Posterior vena cava (tissue), 2 donors: ENCODE results near the gene PSMB7. TPM values are rescaled to one million over a fixed set of nuclear protein-coding genes. Genes with fewer than 3 reads are reported as not detected.

Experiments used
- DNase-seq: peaks from one replicate; pipeline ENCODE4 v3.0.0-alpha.2; 2020; ENCODE audit warnings: low spot score
- intact Hi-C, 2 donors: fragments of 100-400 bp; cut with DNase I; formaldehyde crosslinking; loops; one replicate each; pipeline versions ENCODE4 v1.14.1 to v1.14.2; 2022 to 2023
- total RNA-seq, 2 donors: library from RNA; stranded (reverse); fragmentation: NEBNext Ultra II Directional; extraction: Animal tissue kit (Norgen Biotek cat#: 25700); gene quantifications; one replicate each; pipeline ENCODE4 v1.2.1, GENCODE V29; 2021
- donor health status: DM: yes; HTN: yes; CAD: no.
- donor health status: DM: yes; HTN: yes; CAD: no.

The PSMB7 gene
- total RNA-seq, 2 donors from 2014 or later, result 79.1 to 89.1 TPM

DNA sequence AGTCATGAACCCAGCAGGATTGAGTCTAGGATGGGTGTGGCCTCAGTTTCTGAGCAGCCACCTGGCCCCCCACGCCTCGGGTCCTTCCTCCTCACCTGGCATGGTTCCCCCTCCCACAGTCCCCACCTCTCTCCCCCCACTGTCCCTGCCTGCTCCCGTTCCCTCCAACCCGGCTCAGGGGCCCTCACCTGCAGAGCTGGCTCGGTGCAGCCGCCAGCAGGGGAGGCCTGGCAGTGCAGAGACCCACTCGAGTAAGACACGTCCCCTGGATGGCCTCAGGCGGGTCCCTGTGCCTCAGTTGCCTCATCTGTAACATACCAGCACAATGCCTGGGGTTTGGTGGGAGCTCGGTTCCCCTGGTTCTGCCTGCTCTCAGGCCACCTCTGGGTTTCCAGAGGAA, 91.3 kb downstream of the PSMB7 start:
- DNase-seq, result no peak
- intact Hi-C loops, result loop anchor here (5.0 kb wide), 1 partner anchor 197 kb away; no protein-coding TSS in a partner anchor

DNA sequence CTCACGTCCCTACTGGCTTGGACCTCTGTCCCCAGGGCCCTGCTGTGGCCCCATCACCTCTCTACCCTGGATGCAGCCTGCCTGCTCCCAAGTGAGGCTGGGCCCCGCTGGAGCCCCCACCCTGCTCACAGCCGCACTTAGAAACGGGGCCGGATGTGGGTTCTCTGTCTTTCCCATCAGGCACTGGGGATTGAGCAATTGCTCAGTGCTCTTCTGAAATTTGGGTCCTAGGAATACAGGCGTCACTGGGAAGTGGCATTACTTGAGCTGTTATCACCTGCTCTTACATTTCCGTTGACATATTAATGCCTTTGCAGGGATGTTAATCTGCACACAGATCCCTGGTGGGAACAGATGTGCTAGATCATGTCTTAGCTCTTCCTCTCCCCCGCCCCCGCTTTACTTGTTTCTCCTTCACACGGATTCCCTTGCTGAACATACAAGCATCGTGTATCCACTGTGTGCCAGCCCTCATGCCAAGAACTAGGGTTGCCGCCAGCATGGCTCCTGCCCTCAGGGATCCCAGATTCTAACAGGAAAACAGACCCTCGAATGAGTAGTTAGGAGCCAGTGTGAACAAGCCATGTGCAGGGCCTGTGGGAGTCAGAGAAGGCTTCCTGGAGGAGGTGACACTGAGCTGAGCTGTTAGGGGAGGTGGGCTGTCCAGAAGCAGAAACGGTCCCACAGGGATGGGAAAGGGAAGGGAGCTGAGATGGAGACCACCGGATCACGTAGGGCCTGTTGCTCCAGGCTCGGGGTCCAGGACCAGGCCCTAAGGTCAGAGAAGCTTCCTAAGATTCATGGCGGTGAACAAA, 92.4 kb downstream of the PSMB7 start:
- intact Hi-C loops, result loop anchor here (5.0 kb wide), 1 partner anchor 196 kb away; no protein-coding TSS in a partner anchor
- no peak for DNase-seq

DNA sequence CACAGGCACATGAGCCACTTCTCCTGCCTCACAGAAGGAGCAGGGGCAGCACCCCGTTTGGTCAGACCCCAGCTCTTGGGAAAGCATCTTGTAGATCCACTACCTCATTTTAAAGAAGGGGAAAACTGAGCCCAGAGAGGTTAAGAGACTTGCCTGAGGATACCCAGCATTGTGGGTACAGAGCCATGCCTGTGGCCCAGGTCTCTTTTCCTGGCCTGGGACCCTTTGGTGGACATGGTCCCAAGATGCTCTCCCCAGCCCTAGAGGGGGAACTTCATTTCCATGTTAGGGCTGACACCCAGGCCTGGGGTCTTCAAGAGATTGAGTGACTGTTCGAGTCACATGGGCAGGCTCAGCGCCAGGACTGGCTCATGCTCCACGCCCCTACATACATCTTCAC, 93.3 kb downstream of the PSMB7 start:
- intact Hi-C loops, result loop anchor here (5.0 kb wide), 1 partner anchor 195 kb away; no protein-coding TSS in a partner anchor
- no peak for DNase-seq

DNA sequence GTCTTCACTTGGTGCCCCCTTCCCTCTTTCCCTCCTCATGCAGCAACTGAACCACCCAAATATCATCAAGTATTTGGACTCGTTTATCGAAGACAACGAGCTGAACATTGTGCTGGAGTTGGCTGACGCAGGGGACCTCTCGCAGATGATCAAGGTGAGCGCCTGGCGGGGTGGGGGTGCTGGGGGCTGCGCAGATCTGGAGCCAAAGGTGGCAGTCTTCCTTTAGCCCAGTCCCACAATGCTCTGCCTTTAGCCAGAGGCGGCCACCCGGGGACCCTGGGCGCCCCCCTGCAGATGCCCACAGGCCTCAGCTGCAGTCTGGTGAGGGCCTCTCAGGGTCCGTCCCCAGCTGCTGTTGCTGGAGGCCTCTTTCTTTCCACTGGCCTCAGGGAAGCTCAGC, 93.8 kb downstream of the PSMB7 start:
- intact Hi-C loops, result loop anchor here (5.0 kb wide), 1 partner anchor 194 kb away; no protein-coding TSS in a partner anchor

DNA sequence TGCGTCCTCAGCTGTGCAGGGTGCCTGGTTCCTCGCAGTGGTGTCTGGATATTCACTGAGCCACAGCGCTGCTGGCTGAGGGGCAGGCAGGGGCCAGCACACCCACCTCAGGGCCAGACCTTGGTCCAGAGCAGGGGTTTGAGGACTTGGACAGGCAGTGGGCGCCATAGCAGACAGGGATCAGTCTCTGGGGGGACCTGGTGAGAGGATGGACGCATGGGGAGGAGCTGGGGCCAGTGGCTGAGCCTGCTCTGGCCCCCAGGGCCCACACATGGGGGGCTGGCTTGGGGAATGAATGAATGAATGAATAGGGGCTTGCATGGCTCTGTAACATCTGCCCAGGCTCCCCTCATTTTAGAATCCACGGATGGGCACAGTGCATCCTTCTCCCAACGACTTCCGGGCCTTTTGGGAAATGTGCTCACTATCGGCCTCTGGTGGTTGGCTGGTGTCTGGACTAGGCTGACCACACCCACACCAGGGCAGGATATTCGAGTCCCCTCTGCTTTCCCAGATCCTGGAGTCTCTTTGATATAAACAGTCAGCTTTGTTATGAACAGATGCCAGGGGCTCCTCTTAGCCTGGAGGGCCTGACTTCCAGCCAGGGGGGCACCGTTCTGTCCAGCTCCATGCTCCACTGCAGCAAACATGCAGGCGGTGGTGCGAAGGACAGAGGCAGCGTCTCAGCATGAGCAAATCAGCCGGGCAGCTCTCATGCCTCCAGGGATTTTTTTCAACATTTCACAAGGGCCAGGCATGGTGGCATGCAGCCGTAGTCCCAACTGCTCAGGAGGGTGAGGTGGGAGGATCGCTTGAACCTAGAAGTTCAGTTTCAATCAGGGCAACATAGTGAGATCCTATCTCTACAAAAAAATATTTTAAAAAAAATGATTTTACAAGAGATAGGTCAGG, 94.9 kb downstream of the PSMB7 start:
- intact Hi-C loops, result loop anchor here (5.0 kb wide), 1 partner anchor 193 kb away; no protein-coding TSS in a partner anchor

More for the DNA sequence above, 93.8 kb downstream of the PSMB7 start:
- DNase-seq, result no peak

DNA sequence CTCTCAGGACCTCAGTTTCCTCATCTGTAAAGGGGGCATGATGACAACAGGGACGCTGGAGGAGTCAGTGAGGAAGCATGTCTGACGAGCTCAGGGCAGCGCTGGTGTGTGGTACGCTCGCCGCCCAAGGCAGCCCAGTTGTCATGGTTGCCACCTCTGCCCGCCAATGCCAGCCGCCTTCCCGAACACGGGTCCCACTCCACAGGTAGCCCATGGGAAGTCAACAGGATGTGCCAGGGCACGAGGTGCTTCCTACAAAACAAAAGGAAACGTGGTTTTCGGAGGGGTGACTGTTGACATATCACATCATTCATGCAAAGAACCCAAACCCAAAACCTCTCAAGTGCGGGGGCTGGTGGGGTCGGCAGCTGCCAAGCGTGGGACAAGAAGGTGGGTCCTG, 99.4 kb downstream of the PSMB7 start:
- no peak for DNase-seq
- intact Hi-C loops, result no loop called here

More for the DNA sequence above, 94.9 kb downstream of the PSMB7 start:
- DNase-seq, result no peak

DNA sequence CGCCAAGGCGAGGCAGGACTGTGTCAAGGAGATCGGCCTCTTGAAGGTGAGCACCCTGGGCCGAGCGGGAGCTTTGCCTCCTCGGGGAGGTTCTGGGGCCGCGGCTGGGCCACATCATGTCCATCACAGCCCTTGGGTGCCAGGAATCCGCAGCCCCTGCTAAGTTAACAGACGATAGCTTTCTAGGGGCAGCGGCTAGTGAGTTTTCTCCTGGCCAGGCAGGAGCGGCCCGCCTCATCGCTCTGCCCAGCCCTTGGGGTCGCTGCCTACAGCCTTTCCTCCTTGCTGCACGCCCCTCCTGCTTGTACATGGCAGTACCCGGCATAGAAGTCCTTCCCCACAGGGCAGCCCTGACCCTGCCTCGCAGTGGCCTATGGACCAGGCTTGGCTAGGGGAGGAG, 101.3 kb downstream of the PSMB7 start:
- intact Hi-C loops, result no loop called here
- no peak for DNase-seq

DNA sequence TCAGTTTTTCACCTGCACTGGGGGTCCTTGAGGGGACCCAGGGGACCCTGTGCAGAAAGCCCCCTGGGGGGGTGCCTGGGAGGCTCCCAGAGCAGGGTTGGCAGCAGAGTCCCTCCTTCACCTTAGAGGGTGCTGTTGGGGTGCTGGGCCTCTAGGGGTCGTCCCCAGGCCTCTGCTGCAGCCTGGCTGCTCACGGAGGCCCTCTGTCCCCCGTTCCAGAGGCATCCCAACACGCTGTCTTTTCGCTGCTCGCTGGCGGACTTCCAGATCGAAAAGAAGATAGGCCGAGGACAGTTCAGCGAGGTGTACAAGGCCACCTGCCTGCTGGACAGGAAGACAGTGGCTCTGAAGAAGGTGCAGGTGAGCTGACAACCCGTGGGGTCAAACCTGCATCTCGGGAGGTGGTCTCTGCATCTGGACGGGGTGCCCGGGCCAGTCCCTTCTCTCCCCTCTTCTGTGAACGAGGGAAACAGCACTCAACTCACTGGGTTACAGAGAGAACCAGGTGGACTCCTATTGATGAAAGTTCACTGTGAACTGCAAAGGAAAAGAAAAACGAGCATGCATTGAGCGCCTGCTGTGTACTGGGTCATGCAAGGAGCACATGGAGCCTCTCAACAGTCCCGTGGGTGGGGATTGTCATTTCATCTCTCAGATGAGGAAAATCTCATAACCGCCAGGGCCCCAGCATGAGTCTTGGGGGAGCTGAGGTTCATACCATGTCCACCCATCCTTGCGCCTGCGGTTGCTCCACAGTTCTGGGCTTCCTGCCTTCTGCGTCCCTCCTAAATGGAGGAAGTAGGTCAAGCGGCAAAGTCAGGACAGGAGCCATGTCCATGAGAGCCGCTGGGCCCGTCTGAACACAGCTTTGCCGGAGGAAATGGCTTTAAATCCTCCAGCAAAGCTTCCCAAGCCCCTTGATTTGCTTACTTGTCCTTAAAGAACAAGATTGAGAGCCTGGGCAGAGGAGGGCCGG, 102.7 kb downstream of the PSMB7 start:
- intact Hi-C loops, result no loop called here

DNA sequence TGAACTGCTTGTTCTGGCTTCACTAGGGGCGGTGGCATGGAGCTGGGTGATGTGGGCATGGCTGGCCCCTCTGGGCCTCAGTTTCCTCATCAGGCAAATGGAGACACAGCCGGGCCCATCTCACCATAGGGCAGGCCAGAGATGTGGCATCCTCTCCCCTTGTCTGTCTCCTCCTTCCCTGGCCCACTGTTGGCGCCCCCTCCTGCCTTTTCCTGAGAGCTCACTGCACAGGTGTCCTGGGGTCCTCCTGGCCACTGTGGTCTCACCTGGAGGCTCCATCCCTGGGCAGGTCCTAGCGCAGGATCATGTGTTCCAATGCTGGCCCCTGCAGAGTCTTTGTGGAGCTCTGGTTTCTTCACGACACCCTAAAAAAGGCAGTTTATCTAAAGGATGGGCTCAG, 104.0 kb downstream of the PSMB7 start:
- intact Hi-C loops, result loop anchor here in 1 of 2 donors (2.0 kb wide), 1 partner anchor 22 kb away; no protein-coding TSS in a partner anchor
- no peak for DNase-seq

More for the DNA sequence above, 102.7 kb downstream of the PSMB7 start:
- no peak for DNase-seq

DNA sequence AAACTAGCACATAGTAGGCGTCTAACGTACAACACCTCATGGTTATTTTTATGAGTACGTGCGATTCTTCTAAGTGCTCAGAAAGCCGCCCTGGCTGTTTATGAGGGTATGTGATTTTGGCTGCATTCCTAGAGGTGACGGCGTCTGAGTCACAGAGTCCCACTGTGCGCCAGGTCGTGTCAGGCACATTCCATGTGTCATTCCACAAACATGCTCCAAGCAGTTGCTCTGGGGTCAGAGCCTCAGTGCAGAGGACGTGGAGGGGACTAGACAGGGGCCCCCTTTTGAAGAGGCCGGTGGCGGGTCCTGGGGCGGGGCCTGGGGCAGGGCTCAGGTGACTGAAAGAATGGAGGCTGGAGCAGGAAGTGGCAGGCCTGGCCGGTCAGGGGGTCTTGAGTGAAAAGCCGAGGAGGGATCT, 105.6 kb downstream of the PSMB7 start:
- DNase-seq, result no peak
- intact Hi-C loops, result loop anchor here in 1 of 2 donors (2.0 kb wide), 1 partner anchor 21 kb away; no protein-coding TSS in a partner anchor

DNA sequence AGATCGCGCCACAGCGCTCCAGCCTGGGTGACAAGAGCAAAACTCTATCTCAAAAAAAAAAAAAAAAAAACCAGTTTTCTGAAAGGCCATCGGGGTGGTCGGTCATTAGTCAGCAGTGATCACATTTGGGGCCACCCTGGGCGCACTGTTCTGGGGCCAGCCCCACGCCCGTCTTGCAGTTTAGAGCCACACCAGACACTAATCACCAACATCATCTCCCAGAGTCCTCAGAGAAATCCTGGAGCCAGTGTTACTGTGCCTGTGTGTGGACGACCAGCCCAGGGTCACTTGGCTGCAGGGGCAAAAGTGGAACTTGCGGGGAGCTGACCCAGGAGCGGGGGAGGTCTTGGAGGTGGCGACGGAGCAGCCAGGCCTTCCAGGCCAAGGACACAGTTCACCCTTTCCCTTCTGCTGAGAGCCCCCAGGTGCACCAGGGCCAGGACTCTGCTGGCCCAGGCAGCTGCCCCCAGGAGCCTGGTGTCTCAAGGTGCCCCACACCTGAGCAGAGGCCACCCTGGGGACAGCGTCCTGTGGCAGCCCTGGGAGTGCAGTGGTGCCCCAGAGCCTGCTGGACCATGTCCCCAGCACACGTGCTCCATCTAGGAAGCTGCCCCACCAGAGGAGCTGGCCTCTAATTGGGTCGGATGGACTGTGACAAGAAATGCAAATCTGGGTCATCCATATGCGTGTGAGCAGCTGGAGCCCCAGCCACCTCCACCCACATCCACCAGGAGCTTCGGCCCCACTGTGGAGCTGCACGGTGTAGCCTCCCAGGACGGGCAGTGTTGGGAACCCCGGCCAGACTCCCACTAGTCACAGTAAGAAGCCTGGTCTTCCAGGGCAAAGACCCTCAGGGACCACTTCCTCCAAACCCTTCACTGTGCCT, 106.4 kb downstream of the PSMB7 start:
- intact Hi-C loops, result no loop called here

DNA sequence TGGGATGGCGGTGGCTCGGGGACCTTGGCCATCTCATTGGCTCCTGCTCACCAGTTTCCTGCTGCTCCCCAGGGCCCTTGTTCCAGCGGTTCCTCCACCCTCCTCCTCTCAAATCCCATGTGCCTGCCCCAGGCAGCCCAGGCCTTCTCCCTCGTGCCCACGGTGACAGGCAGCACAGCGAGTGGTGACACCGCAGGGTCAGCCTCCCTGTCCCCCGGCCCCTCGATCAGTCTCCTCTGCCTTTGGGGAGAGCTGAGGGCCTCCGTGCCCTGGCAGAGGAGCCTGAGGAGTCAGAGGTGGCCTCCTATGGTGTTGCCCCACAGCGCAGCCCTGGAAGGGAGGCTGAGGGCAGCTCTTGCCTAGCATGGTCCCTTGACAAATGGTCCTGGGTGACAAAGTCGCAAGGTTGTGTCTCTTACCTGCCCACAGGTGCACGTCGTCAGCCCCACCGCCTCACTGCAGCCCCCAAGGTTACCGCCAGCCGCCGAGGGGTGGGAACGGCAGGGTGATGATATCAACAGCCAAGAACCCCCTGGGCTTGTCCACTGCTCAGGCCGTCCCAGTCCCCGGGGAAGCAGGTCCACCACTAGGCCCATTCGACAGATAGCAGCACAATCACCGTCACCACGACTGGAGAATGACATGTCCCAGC, 107.7 kb downstream of the PSMB7 start:
- DNase-seq, result no peak
- intact Hi-C loops, result no loop called here

More for the DNA sequence above, 106.4 kb downstream of the PSMB7 start:
- no peak for DNase-seq

DNA sequence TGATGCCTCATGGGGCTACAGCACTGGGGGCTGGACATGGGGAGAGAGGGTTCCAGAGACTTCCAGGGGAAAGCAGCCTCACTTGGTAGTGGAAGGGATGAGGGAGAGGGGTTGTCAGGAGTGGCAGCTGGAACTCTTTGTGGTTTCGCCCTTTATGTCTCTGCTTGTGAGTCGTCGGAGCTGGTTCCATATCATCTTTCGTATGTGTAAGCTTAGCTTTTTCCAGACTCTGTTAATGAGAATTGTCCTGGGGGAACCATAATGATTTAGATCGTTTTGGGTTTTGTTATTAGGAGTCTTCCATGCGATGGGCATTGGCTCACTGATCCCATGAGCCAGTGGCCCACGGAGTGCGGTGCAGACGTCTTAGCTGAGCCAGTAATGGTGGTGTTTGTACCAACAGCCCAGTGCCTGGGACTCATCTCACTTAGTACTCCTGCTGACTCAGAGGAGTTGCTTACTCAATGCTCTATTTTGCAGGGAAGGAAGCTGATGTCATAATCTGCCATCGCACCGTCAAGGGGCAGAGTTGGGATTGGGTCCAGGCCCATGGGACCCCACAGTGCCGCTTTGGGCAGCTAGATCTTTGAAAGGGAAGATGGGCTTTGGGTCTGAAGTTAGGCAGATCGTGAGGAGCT, 109.0 kb downstream of the PSMB7 start:
- intact Hi-C loops, result no loop called here
- DNase-seq, result no peak

DNA sequence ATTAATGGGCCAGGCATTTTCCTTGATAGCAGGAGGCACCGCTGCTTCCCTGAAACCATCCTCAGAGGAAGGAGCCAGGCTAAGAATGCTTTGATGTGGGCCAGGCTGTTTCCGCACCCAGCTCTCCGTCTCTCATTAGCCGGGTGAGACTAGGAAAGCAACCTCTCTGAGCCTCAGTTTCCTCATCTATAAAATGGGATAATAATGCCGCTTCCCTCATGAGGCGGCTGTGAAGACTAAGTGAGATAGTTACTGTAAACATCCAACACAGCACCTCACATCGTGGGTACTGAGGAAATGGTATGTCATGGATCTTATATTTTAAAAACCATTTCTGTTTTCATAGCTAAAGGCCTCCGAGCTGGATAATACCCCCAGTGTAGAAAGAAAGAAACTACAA, 111.0 kb downstream of the PSMB7 start:
- no peak for DNase-seq
- intact Hi-C loops, result no loop called here

DNA sequence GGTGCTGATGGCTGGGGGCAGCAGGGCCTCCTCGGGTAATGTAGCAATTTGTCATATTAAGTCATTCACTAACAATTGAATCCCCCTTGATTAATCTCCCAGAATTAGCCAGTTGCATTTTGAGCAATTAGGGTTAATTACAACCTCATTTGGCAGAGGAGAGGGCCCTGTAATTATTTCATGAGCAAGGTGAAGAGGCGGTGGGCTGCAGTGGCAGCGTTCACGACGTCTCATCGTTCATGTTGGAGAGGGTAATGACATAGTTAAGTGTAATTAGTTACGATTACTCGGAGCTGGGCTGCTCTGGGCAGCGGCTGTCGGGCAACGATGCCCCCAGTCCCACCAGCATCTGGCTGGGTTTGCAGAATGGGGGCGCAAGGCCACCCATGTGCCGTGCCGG, 111.5 kb downstream of the PSMB7 start:
- intact Hi-C loops, result no loop called here
- DNase-seq, result no peak
